ENCODE data around the gene GALNT14.

The GALNT14 gene

DNA sequence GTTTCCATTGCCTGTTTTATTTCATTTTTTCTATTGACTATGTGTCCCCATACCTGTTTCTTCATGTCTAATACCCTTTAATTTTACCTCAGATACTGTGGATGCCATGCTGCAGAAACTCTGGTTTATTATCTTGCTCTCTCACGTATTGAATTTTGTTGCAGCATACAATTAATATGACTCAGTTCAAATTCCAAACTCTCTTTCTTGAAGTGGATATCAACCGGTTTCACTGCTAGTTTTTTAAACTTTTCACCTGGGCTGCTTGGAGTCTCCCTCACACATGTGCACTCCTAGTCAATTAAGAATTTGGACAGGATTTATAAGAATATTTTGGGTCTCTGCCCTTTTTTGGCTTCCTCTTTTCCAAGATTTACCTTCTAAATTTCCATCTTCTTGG, 260.4 kb downstream of the GALNT14 start:
- no peak for DNase-seq

DNA sequence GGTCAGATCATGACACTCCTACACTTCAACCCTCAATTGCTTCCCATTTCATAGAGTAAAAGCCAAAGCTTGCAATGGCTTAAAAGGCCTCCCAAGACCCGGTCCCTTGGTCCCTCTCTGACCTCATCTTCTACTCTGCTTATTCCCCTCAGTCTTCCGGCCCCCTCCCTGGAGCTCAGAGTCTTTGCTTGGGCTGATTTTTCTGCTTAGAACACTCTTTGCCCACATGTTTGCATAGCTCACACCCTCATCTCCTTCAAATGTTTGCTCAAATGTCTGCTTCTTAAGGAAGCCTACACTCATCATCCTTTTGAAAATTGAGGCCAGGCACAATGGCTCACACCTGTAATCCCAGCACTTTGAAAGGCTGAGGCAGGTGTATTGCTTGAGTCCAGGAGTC, 265.4 kb downstream of the GALNT14 start:
- DNase-seq = no peak

DNA sequence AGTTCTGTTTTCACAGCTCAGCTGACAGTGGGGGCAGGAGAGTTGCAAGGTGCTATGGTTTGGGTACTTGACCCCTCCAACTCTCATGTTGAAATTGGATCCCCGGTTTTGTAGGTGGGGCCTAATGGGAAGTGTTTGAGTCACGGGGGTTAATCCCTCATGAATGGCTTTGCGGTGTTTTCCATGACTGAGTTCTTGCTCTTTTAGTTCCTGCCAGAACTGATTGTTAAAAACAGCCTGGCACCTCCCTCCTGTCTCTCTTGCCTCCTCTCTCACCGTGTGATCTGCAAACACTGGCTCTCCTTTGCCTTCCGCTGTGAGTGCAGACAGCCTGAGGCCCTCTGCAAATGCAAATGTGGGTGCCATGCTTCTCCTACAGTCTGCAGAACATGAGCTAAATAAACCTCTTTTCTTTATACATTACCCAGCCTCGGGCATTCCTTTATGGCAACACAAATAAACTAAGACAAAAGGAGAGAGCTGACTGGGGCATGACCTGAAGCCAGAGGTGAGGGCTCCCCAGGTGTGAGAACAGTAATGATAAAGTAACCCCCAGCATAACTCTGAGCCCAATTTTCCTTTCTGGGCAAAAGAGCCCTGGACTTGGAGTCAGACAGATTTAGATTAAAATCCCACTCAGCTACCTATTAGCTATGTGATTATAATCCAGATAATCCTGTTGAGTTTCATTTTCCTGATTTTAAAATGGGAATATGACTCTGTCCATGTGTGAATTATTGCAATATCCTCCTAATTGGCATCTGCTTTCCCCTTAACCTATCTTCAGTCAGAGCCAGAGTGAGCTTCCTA, 266.1 kb downstream of the GALNT14 start:
- no peak for DNase-seq

DNA sequence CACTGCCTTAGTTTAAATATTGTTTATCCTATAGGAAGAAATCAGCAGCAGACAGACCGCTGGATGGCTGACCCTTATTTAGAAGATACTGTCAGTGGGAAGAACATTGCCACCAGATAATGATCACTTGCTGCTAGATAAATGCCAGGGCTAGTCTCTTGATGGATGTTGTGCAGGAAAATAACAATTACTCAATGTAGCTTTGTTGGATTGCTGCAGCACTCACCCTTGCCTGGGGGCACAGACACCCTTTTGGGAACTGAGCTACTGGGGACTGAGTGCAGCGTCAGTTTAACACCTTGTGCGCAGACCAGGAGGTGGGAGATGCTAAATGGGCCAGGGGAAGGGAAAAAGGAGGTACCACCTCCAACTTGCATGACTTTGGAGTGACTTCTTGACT, 266.8 kb downstream of the GALNT14 start:
- no peak for DNase-seq

DNA sequence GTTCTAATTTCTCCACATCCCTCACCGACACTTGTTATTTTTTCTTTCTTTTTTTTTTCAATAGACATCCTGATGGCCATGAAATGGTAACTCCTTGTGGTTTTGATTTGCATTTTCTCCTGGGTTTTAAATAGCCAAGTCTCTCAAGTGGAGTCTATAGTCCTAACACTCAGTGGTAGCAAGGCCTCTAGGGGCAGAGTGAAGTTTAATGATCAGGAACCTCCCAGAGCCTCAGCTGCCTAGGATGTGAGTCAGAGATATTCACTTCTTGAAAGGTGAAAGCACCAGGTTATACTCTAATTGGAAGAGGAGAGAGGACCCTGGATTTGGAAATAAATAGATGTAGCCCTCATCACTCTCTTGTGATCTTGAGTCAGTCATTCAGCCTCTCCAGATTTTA, 268.3 kb downstream of the GALNT14 start:
- DNase-seq = no peak

DNA sequence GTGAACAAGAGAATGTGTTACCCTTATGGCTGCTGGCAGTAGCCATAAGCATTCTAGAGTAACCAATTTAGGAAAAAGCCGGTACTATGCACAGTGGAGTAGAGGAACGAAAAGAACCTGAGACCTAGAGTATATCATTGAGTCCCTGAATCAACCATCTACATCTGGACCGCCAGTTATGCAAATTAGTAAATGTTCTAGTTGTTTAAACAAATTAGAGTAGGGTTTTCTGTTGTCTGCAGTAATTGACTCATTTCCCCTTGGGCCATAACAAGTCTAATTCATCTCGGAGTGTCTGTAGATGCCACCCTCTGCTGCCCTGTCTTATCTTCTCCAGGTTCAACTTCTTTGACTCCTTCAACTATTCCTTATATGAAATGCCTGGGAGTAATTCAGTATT, 270.9 kb downstream of the GALNT14 start:
- DNase-seq = no peak

DNA sequence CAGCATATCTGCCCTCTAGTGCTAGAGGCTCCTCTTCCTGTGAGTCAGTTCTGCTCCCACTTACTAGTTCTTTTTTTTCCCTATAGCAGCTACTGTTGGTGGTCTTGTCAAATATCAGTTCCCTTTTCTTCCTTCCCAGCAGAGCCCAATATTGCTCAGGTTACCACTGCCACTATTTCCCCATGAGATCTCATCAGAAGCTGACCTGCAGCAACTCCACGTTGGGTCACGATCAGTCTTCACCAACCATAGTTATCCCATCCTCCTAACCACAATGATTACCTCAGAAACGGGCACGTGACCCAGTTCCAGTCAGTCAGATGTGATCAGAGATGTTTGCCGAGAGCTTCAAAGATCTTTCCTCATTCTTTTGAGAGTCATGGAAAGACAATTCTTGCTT, 271.3 kb downstream of the GALNT14 start:
- peak; percentile 76 for DNase-seq

DNA sequence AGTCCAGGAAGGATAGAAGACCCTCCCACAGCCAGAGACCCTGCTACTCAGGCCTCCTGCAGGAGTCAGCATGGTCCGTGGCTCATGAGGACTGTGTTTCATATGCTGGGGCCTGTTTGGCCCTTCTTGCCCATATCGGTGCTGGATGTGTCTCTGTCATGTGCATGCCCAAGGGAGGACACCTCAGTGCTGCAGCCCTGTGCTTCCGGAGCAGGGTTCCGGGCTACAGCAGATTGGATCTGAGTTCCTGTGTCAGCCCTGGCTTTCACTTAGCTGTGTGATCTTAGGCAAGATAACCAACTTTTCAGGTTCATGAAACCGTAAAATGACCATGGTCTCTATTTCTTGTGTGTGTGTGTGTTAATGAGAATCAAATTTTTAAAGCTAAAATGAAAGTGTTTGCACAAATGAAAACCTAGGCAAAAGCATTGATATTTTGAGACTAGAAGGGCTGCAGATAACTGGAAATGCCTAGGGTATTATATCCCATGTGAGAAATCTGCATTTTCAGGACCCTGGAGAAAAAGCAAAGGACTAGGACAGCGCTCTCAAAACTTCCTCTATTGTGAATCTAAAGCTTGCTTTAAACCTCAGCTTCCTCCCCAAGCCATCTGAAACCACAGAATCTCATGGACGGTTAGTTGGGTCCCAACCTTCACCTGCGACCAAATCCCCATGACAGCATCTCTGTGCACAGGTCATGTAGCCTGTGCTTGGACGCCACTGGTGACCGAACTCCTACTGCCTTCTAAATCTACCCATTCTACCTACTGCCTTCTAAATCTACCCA, 272.2 kb downstream of the GALNT14 start:
- DNase-seq = peak; percentile 69

DNA sequence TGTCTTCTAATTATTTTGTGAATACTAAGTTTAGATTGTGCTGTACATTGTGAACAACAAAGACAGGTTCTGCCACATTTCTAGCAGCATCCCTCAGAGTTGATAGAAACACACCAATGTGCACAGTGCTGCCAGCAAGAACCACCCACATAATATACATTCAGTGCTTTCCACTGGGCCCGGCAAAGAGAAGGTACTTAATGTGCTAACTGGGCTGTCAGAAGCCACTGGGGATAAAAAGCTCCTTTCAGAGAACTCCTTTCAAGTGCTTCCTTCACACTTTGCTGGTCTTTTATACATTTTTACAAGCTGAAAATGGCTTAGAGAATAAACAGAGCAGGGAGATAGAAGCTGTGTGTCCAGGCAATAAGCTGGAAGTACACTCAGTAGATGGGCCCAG, 273.0 kb downstream of the GALNT14 start:
- DNase-seq = no peak

DNA sequence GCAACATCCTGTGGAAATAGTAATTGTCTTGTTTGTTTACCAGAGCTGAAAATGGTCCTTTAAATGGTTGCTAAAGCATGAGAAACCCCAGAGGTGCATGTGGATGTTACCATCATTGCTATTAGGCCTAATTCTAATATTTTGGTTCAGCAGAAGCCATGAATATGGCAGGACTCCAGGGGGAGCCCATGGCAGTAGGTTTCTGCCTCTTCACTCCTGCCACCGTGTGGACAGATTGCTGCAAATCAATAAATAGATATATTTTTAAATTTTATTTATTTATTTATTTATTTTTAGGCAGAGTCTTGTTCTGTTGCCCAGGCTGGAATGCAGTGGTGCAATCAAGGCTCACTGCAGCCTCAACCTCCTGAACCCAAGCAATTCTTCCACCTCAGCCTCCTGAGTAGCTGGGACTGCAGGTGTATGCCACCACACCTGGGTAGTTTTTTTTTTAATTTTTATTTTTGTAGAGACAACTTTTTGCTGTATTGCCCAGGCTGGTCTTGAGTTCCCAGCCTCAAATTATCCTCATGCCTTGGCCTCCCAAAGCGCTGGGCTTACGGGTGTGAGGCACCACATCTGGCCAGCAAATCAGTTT, 276.1 kb downstream of the GALNT14 start:
- DNase-seq = peak; percentile 25

DNA sequence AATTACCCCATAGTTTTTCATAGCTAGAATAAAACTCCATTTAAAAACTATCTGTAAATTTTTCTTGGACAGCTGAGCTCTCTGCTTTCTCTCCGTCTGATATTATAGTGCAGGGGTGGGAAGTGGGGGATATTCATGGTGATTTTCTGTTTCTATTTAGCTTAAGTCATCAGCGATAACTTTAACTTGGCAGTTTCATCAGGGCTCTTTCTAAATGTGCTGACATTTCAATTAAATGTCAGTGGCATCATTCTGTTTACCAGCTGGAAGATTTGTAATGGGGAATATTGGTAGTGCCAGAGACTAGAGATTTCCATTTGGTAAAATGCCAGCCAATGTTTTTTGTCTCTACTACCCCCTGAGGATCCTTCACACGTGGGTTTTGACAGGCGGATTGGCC, 277.5 kb downstream of the GALNT14 start:
- DNase-seq = no peak

All from GF-D8 (cell line).